ENCODE results near the gene DIS3L2.

Gene DIS3L2

GRCh38 chr2:232276084-232276732 is 314.7 kb downstream of the DIS3L2 start:
- no peak overlapping the region for H3K4me3 ChIP-seq (ENCODE audit: low read depth, low read length)
- DNase-seq (ENCODE audit: low read depth) = no peak

GRCh38 chr2:232276733-232277313 is 315.3 kb downstream of the DIS3L2 start:
- no peak for DNase-seq (ENCODE audit: low read depth)
- no peak overlapping the region for H3K4me3 ChIP-seq (ENCODE audit: low read depth, low read length)

- H3K4me3 ChIP-seq (ENCODE audit: low read depth, low read length) = no peak overlapping the region
- DNase-seq (ENCODE audit: low read depth) = no peak
Observed at GRCh38 chr2:232278534-232278933, 317.0 kb downstream of the DIS3L2 start.

- H3K4me3 ChIP-seq (ENCODE audit: low read depth, low read length) = no peak overlapping the region
Observed at GRCh38 chr2:232280341-232280740, 318.8 kb downstream of the DIS3L2 start.

GRCh38 chr2:232281858-232282507 is 320.5 kb downstream of the DIS3L2 start:
- DNase-seq (ENCODE audit: low read depth) = no peak

More at GRCh38 chr2:232280341-232280740, 318.8 kb downstream of the DIS3L2 start:
- no peak for DNase-seq (ENCODE audit: low read depth)

GRCh38 chr2:232282508-232283055 is 321.1 kb downstream of the DIS3L2 start:
- no peak overlapping the region for H3K4me3 ChIP-seq (ENCODE audit: low read depth, low read length)
- DNase-seq (ENCODE audit: low read depth) = no peak

More at GRCh38 chr2:232281858-232282507, 320.5 kb downstream of the DIS3L2 start:
- no peak overlapping the region for H3K4me3 ChIP-seq (ENCODE audit: low read depth, low read length)

GRCh38 chr2:232286001-232286868 is 324.7 kb downstream of the DIS3L2 start:
- no peak overlapping the region for H3K4me3 ChIP-seq (ENCODE audit: low read depth, low read length)
- no peak for DNase-seq (ENCODE audit: low read depth)

- H3K4me3 ChIP-seq (ENCODE audit: low read depth, low read length) = no peak overlapping the region
- DNase-seq (ENCODE audit: low read depth) = no peak
Observed at GRCh38 chr2:232287316-232287715, 325.8 kb downstream of the DIS3L2 start.

- no peak overlapping the region for H3K4me3 ChIP-seq (ENCODE audit: low read depth, low read length)
- no peak for DNase-seq (ENCODE audit: low read depth)
Observed at GRCh38 chr2:232288489-232289030, 327.0 kb downstream of the DIS3L2 start.

GRCh38 chr2:232290668-232291067 is 329.2 kb downstream of the DIS3L2 start:
- H3K4me3 ChIP-seq (ENCODE audit: low read depth, low read length) = no peak overlapping the region
- DNase-seq (ENCODE audit: low read depth) = no peak

GRCh38 chr2:232291343-232291742 is 329.8 kb downstream of the DIS3L2 start:
- no peak for DNase-seq (ENCODE audit: low read depth)
- H3K4me3 ChIP-seq (ENCODE audit: low read depth, low read length) = no peak overlapping the region

GRCh38 chr2:232292395-232293154 is 331.1 kb downstream of the DIS3L2 start:
- DNase-seq (ENCODE audit: low read depth) = no peak
- no peak overlapping the region for H3K4me3 ChIP-seq (ENCODE audit: low read depth, low read length)

- H3K4me3 ChIP-seq (ENCODE audit: low read depth, low read length) = no peak overlapping the region
- no peak for DNase-seq (ENCODE audit: low read depth)
Observed at GRCh38 chr2:232293191-232293590, 331.7 kb downstream of the DIS3L2 start.

- H3K4me3 ChIP-seq (ENCODE audit: low read depth, low read length) = no peak overlapping the region
- no peak for DNase-seq (ENCODE audit: low read depth)
Observed at GRCh38 chr2:232295971-232296370, 334.5 kb downstream of the DIS3L2 start.

- H3K4me3 ChIP-seq (ENCODE audit: low read depth, low read length) = no peak overlapping the region
- no peak for DNase-seq (ENCODE audit: low read depth)
Observed at GRCh38 chr2:232296776-232297525, 335.4 kb downstream of the DIS3L2 start.

- H3K4me3 ChIP-seq (ENCODE audit: low read depth, low read length) = no peak overlapping the region
- no peak for DNase-seq (ENCODE audit: low read depth)
Observed at GRCh38 chr2:232299084-232299483, 337.6 kb downstream of the DIS3L2 start.

GRCh38 chr2:232299927-232300674 is 338.6 kb downstream of the DIS3L2 start:
- H3K4me3 ChIP-seq (ENCODE audit: low read depth, low read length) = no peak overlapping the region
- no peak for DNase-seq (ENCODE audit: low read depth)

Measured in skeletal muscle cell (primary cell).